Measurements from ENCODE around the gene HOXA3.

The HOXA3 gene

DNA sequence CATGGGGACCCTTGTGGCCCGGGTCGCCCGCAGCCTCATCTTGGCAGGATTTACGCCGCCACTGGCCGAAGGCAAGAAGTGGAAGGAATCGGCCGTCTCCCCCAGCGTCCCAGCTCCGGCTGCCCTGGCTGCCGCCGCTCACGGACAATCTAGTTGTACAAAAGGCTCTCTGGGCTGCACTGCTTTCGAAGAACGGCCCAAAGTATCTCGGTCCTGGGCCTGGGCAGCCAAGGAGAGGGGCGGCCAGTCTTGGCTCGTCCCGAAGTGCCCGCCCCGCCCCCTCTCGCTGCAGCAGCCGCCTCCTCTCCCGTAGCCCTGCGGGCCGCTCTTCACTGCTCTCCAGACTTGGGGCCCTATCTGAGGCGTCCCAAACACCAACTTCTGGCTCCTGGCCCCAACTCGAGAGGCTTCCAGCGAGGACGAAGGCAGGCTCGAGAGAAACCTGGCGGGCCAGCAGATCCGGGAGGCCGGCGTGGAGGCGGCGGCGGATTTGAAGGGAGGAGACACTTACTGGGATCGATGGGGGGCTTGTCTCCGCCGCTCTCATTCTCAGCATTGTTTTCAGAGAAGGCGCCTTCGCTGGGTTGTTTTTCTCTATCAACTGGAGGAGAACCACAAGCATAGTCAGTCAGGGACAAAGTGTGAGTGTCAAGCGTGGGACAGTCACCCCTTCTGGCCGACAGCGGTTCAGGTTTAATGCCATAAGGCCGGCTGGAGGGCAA is 12.1 kb upstream of the HOXA3 start:
- Histone ChIP-seq H3K4me3 (ENCODE audit: low read length) (no peak overlapping the region), H4K5ac (ENCODE audit: low read length) (no peak overlapping the region), H3K18ac (ENCODE audit: low read length) (no peak overlapping the region), H3K4ac (ENCODE audit: low read depth, low read length) (no peak overlapping the region), H3K9ac (ENCODE audit: low read length) (no peak overlapping the region), H3K79me2 (ENCODE audit: control insufficient read depth, insufficient read depth, low read length) (no peaks in the 10 kb centered on the region), H2BK120ac (ENCODE audit: low read depth, low read length) (no peak overlapping the region), H3K36me3 (ENCODE audit: control insufficient read depth, insufficient read depth, low read length) (no peaks in the 10 kb centered on the region), H3K56ac (ENCODE audit: low read length) (no peak overlapping the region), H3K4me1 (ENCODE audit: control insufficient read depth, low read depth, low read length) (no peaks in the 10 kb centered on the region), H3K27ac (ENCODE audit: low read depth, low read length) (no peak overlapping the region), H4K8ac (ENCODE audit: low read depth, low read length) (no peak overlapping the region), H3K27me3 (ENCODE audit: insufficient read depth, low read length, poor library complexity) (peaks cover 88% of the 10 kb centered on the region), H2AK5ac (ENCODE audit: low read length) (no peak overlapping the region), H2BK15ac (replicated peaks; ENCODE audit: low read depth) (no peak overlapping the region), H3K79me1 (ENCODE audit: low read length) (no peaks in the 10 kb centered on the region), H2BK5ac (ENCODE audit: low read length) (no peak overlapping the region), H3K23ac (ENCODE audit: low read length) (peak overlapping the region; percentile 6), H3K4me2 (ENCODE audit: low read length) (peak overlapping the region; percentile 11)
- DNase-seq, result peak; percentile 66
- WGBS (ENCODE audit: extremely low coverage, insufficient coverage, low lambda C conversion rate), result no CpG with 5 or more reads among the region's 47 CpGs

DNA sequence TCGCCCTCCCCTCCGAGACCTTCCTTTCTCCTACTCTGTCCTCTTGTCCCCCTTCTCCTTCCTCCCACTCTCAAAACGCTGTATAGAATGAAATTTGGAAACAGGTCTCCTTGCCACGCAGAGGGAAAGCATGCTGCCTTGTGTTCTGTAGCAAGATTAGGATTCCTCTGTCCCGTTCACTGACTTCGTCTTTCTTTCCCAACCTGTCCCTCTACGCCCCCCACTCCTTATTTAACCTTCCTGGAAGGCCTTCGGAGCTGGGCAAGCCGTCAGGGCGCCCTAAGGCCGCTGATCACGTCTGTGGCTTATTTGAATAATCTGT is 11.6 kb upstream of the HOXA3 start:
- H3K36me3 ChIP-seq (ENCODE audit: control insufficient read depth, insufficient read depth, low read length), result no peaks in the 10 kb centered on the region
- H2BK120ac ChIP-seq (ENCODE audit: low read depth, low read length), result no peak overlapping the region
- no peaks in the 10 kb centered on the region for H3K79me1 ChIP-seq (ENCODE audit: low read length)
- H3K9ac ChIP-seq (ENCODE audit: low read length), result no peak overlapping the region
- H3K79me2 ChIP-seq (ENCODE audit: control insufficient read depth, insufficient read depth, low read length), result no peaks in the 10 kb centered on the region
- no peaks in the 10 kb centered on the region for H3K4me1 ChIP-seq (ENCODE audit: control insufficient read depth, low read depth, low read length)
- DNase-seq, result no peak
- no peak overlapping the region for H3K23ac ChIP-seq (ENCODE audit: low read length)
- no peak overlapping the region for H3K4ac ChIP-seq (ENCODE audit: low read depth, low read length)
- no peak overlapping the region for H4K5ac ChIP-seq (ENCODE audit: low read length)
- H4K8ac ChIP-seq (ENCODE audit: low read depth, low read length), result no peak overlapping the region
- H3K4me2 ChIP-seq (ENCODE audit: low read length), result no peak overlapping the region
- no peak overlapping the region for H2AK5ac ChIP-seq (ENCODE audit: low read length)
- no peak overlapping the region for H2BK5ac ChIP-seq (ENCODE audit: low read length)
- H3K27ac ChIP-seq (ENCODE audit: low read depth, low read length), result no peak overlapping the region
- no peak overlapping the region for H3K56ac ChIP-seq (ENCODE audit: low read length)
- no peak overlapping the region for H3K4me3 ChIP-seq (ENCODE audit: low read length)
- no CpG with 5 or more reads among the region's 12 CpGs for WGBS (ENCODE audit: extremely low coverage, insufficient coverage, low lambda C conversion rate)
- H3K18ac ChIP-seq (ENCODE audit: low read length), result no peak overlapping the region
- H2BK15ac ChIP-seq (replicated peaks; ENCODE audit: low read depth), result no peak overlapping the region
- peaks cover 88% of the 10 kb centered on the region for H3K27me3 ChIP-seq (ENCODE audit: insufficient read depth, low read length, poor library complexity)

DNA sequence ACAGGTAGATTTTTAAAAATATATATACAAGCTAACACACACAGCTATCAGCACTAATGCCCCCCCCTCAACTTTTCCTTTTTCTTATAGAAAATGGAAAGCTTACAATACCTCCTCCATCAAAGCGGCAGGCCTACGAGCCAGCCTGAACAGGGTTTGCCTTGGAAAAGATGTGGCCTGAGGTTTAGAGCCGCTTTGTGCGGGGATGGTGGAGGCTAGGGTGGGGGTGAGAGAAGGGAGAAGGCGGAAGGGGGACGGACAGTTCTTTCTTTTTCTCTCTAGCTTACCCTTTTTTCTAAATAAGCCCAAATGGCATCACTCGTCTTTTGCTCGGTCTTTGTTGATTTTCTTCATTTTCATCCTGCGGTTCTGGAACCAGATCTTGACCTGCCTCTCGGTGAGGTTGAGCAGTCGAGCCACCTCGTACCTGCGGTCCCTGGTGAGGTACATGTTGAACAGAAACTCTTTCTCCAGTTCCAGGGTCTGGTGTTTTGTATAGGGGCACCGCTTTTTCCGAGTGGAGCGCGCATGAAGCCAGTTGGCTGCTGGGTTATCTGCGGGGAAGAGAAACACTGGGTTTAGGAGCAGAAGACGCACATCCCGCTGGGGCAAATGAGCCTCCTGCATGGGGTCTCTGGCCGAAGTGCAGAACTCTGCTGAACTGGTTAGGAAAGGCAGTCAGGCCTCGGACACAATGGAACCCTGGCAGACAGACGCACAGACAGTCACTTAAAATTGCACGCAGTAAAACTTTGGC is 11.1 kb upstream of the HOXA3 start:
- Histone ChIP-seq H3K27me3 (ENCODE audit: insufficient read depth, low read length, poor library complexity) (peaks cover 89% of the 10 kb centered on the region), H3K56ac (ENCODE audit: low read length) (no peak overlapping the region), H2BK5ac (ENCODE audit: low read length) (no peak overlapping the region), H2BK15ac (replicated peaks; ENCODE audit: low read depth) (no peak overlapping the region), H2AK5ac (ENCODE audit: low read length) (no peak overlapping the region), H3K79me1 (ENCODE audit: low read length) (no peaks in the 10 kb centered on the region), H3K36me3 (ENCODE audit: control insufficient read depth, insufficient read depth, low read length) (no peaks in the 10 kb centered on the region), H3K9ac (ENCODE audit: low read length) (no peak overlapping the region), H3K4ac (ENCODE audit: low read depth, low read length) (no peak overlapping the region), H3K4me3 (ENCODE audit: low read length) (no peak overlapping the region), H4K5ac (ENCODE audit: low read length) (no peak overlapping the region), H3K27ac (ENCODE audit: low read depth, low read length) (no peak overlapping the region), H3K4me2 (ENCODE audit: low read length) (no peak overlapping the region), H2BK120ac (ENCODE audit: low read depth, low read length) (no peak overlapping the region), H3K79me2 (ENCODE audit: control insufficient read depth, insufficient read depth, low read length) (no peaks in the 10 kb centered on the region), H4K8ac (ENCODE audit: low read depth, low read length) (no peak overlapping the region), H3K18ac (ENCODE audit: low read length) (no peak overlapping the region), H3K4me1 (ENCODE audit: control insufficient read depth, low read depth, low read length) (no peaks in the 10 kb centered on the region), H3K23ac (ENCODE audit: low read length) (no peak overlapping the region)
- no peak for DNase-seq
- no CpG with 5 or more reads among the region's 24 CpGs for WGBS (ENCODE audit: extremely low coverage, insufficient coverage, low lambda C conversion rate)

DNA sequence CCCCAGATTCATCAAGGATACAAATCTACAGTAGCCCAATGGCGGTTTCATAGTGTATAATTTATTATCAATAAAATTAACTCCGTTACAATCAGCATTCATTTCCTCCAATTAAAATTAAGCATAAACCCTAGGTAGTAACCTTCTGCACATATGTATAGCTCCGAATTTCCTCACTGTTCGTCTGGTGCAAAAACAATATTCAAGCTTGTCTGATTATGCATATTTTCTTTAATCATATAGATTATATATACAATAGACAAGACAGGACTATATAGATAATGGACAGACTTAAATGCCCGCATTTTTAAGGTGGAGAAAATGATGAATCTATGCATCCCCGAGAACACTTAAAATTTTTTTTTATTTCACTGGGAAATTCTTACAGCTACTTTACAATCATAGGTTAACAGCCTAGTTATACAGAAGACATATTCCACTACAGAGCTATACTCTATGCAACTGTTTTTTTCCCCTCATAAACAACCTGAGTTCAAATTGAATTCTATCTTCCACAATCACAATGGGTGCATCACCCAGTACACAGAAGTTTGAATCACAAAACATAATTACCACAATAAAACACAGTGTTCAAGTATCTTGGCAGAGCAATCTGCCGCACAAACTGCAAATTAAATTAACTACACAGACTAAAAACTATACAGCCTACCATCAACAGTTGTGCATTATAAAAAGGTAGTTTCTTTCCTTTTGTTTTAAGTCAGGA is 10.3 kb upstream of the HOXA3 start:
- no peak overlapping the region for H4K8ac ChIP-seq (ENCODE audit: low read depth, low read length)
- no peak overlapping the region for H3K56ac ChIP-seq (ENCODE audit: low read length)
- H3K79me1 ChIP-seq (ENCODE audit: low read length), result no peaks in the 10 kb centered on the region
- H3K27ac ChIP-seq (ENCODE audit: low read depth, low read length), result no peak overlapping the region
- no peak overlapping the region for H3K9ac ChIP-seq (ENCODE audit: low read length)
- no peak overlapping the region for H2BK15ac ChIP-seq (replicated peaks; ENCODE audit: low read depth)
- no CpG with 5 or more reads among the region's 7 CpGs for WGBS (ENCODE audit: extremely low coverage, insufficient coverage, low lambda C conversion rate)
- H4K5ac ChIP-seq (ENCODE audit: low read length), result no peak overlapping the region
- no peaks in the 10 kb centered on the region for H3K79me2 ChIP-seq (ENCODE audit: control insufficient read depth, insufficient read depth, low read length)
- H3K4me1 ChIP-seq (ENCODE audit: control insufficient read depth, low read depth, low read length), result no peaks in the 10 kb centered on the region
- no peak for DNase-seq
- no peak overlapping the region for H2AK5ac ChIP-seq (ENCODE audit: low read length)
- no peaks in the 10 kb centered on the region for H3K36me3 ChIP-seq (ENCODE audit: control insufficient read depth, insufficient read depth, low read length)
- H3K18ac ChIP-seq (ENCODE audit: low read length), result no peak overlapping the region
- no peak overlapping the region for H2BK120ac ChIP-seq (ENCODE audit: low read depth, low read length)
- H3K4me3 ChIP-seq (ENCODE audit: low read length), result no peak overlapping the region
- H2BK5ac ChIP-seq (ENCODE audit: low read length), result no peak overlapping the region
- H3K4ac ChIP-seq (ENCODE audit: low read depth, low read length), result no peak overlapping the region
- H3K4me2 ChIP-seq (ENCODE audit: low read length), result no peak overlapping the region
- H3K27me3 ChIP-seq (ENCODE audit: insufficient read depth, low read length, poor library complexity), result peaks cover 89% of the 10 kb centered on the region
- no peak overlapping the region for H3K23ac ChIP-seq (ENCODE audit: low read length)

DNA sequence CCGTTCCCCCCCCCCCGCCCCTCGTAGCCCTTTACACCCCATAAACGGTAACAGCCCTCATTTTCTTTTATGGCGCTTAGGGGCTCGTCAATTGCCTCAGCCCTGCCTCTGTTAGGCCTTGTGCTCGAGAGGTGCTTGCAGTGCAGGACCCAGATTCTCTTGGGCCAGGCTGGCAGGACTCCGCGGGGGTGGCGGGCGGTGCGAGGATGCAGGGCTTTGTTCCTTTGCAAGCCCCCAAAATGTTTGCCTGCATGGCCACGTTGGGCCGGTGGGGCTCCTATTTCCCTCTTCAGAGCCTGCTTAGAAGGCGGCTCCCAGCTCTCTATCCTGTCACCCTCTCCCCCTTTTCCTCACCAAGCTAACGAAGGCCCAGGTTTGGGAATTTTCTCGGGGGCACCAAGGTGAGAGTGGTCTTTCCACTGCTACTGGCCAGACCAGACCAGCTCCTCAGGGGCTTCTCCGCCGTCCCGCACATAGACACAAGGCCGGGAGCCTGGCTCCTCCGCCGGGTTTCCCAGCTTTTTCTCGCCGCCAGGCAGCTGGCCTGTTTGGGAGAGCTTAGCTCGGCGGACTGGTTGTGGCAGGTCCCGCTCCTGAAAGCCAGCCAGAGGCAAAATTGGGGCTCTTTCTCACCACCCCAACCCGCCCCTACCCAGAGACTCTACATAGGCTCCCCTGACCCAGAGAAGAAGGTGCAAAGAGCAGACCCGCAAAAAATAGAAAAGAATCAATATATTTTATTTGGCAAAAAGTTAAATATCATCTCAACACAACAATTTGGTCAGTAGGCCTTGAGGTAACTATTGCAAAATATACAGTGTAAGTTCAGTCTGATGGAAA is 9.6 kb upstream of the HOXA3 start:
- no peak overlapping the region for H3K56ac ChIP-seq (ENCODE audit: low read length)
- no peaks in the 10 kb centered on the region for H3K79me1 ChIP-seq (ENCODE audit: low read length)
- H2AK5ac ChIP-seq (ENCODE audit: low read length), result no peak overlapping the region
- DNase-seq, result no peak
- H3K23ac ChIP-seq (ENCODE audit: low read length), result no peak overlapping the region
- H3K4me2 ChIP-seq (ENCODE audit: low read length), result no peak overlapping the region
- H3K18ac ChIP-seq (ENCODE audit: low read length), result no peak overlapping the region
- no peak overlapping the region for H3K9ac ChIP-seq (ENCODE audit: low read length)
- H3K36me3 ChIP-seq (ENCODE audit: control insufficient read depth, insufficient read depth, low read length), result no peaks in the 10 kb centered on the region
- no peaks in the 10 kb centered on the region for H3K79me2 ChIP-seq (ENCODE audit: control insufficient read depth, insufficient read depth, low read length)
- no peak overlapping the region for H4K5ac ChIP-seq (ENCODE audit: low read length)
- no CpG with 5 or more reads among the region's 30 CpGs for WGBS (ENCODE audit: extremely low coverage, insufficient coverage, low lambda C conversion rate)
- H3K27ac ChIP-seq (ENCODE audit: low read depth, low read length), result no peak overlapping the region
- H2BK15ac ChIP-seq (replicated peaks; ENCODE audit: low read depth), result no peak overlapping the region
- peaks cover 89% of the 10 kb centered on the region for H3K27me3 ChIP-seq (ENCODE audit: insufficient read depth, low read length, poor library complexity)
- H4K8ac ChIP-seq (ENCODE audit: low read depth, low read length), result no peak overlapping the region
- no peaks in the 10 kb centered on the region for H3K4me1 ChIP-seq (ENCODE audit: control insufficient read depth, low read depth, low read length)
- H3K4ac ChIP-seq (ENCODE audit: low read depth, low read length), result no peak overlapping the region
- H2BK120ac ChIP-seq (ENCODE audit: low read depth, low read length), result no peak overlapping the region
- H3K4me3 ChIP-seq (ENCODE audit: low read length), result no peak overlapping the region
- no peak overlapping the region for H2BK5ac ChIP-seq (ENCODE audit: low read length)

Measured in mesendoderm (in vitro differentiated cells).